T-helper 22 cell (primary cell): Measurements from ENCODE around the gene SPTBN5.
A peak's percentile ranks its signal among the peaks of the same experiment; 100 is the strongest.

Experiments used
- DNase-seq: peaks from one replicate; pipeline ENCODE4 v3.0.0-alpha.2; 2020; ENCODE audit warnings: low read depth

SPTBN5 gene

DNA sequence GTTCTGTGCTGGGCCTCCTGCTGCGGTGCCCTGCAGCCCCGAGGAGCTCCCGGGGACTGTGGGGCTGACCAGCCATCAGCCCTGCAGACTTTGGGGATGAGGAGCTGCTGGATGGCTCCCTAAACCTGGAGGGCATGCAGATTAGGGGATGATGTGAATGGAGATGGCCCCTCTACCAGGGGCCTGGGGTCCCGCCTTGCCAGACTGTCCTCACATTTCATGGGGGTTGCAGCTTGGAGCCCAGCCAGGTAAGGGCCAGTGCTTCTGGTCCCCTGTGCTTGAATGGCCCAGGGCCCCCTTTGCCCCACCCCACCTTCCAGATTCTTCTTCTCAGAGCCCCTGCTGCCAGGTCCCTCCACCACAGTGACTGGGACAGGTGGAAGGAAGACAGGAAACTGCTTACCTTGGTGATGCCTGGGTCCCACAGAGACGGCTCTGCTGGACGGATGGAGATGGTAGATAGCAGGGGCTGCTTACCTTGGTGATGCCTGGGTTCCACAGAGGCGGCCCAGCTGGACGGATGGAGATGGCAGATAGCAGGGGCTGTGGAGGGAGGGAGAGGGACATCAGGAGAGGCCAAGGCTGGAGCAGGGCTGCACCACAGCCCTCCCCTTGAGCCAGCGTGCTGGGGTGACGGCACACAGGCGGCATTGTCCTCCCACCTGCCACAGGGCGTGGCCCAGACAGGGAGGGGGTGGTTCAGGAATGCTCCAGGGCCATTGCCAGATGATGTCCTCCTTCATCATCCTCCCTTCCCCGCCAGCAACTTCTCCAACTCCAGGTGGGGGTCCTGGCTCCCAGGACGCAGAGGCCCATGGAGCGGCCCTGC lies at the start of gene SPTBN5:
Gene SPTBN5 (minus strand): TSS at position 632 of the 829 bp plus-strand sequence. CDS start 556 bp downstream, at position 76.
- no peak for DNase-seq

DNA sequence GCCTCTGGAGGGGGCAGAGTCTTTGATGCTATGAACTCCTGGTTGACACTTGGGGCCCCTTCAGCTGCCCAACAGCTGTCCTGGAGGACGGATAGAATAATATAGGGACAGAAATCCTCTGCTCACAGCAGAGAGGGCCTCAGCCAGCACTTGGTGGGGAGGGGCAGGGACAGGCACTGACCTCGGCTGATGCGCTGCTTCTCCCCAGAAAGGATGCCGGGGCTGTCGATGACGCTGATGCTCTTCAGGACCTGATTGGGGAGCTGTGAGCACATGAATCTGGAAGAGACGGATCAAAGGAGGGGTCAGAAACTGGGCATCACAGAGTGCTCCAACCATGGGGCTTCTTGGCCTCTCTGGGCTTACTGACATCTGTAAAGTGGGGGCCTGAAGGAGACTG lies 49.0 kb upstream of the SPTBN5 start:
- no peak for DNase-seq

DNA sequence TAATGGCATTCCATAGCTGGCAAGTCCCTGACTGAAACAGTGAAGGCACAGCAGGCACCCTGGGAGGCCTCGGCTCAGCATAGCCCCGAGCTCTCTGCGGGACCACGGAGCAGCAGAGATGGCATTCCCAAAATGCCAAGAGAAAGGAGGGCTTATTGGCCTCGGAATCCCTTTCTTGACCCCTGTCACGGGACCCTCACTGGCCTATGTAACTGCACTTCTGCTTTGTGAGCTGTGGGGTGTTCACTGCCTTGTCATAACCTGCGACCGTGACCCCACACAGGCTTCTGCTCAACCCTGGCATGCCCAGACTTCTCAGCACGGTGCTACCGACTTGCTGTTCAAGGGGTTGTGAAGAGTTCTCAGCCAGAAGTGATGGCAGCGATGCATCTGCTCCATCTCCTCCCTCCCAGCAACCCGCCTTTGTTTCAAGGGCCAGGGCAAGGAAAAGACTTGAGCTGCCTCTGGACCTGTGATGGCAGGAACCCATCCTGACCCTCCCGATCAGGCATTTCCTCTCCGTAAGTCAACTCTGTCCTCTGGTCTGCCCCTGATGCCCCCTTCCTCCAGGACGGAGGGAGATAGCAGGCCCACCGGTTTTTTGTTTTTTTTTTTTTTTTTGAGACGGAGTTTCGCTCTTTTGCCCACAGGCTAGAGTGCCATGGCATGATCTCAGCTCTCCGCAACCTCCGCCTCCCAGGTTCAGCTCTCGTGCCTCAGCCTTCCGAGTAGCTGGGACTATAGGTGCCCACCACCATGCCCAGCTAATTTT lies 48.0 kb upstream of the SPTBN5 start:
- no peak for DNase-seq

DNA sequence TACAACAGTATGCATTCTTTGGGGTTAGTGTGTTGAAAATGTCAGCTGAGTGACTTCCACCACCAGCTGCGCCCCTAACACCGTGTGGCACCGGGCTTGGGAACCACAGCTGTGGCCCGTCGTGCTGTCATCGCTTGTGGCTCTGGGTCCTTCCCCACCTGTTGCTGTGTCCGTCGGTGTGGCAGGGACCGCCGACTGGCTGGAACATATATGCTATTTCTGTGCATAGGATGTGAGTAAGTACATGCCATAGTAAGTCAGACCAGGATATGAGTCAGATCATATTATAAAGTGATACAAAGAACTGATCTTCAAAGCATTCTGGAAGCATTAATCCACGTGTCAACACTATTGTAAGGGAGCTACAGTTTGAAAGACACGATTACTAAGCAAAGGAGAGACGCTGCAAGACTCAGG lies 46.6 kb upstream of the SPTBN5 start:
- DNase-seq, result peak; percentile 60

DNA sequence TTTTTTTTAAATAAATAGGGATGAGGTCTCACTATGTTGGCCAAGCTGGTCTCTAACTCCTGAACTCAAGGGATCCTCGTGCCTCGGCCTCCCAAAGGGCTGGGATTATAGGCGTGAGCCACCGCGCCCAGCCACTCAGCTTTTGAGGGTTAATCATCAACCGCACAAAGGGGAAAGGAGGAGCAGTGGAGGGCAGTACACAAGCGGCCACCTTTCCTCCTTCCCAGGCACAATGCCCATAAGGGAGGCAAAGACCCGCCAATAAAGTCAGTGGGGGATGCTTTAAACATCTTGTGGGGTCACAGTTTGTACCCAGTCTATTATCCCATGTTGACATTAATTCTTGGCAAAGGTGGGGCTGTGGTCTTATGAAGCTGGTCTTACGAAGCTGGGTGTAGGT lies 46.1 kb upstream of the SPTBN5 start:
- no peak for DNase-seq

DNA sequence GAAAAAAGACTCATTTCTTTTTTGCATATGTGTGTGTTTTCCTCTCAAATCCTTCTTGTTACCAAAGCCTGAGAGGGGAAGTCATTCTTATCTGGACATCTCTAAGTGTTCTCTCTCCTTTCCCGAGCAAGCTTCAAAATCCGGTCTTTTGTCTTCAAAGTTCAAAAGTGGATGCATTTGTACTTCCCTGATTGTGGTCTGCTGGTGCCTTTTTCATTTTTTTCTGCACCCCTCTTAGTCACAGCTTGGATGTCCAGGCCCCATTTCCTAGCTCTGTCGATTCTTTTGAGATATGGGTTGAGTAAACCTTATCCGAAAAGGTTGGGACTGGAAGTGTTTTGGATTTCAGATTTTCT lies 43.7 kb upstream of the SPTBN5 start:
- DNase-seq, result peak; percentile 17

DNA sequence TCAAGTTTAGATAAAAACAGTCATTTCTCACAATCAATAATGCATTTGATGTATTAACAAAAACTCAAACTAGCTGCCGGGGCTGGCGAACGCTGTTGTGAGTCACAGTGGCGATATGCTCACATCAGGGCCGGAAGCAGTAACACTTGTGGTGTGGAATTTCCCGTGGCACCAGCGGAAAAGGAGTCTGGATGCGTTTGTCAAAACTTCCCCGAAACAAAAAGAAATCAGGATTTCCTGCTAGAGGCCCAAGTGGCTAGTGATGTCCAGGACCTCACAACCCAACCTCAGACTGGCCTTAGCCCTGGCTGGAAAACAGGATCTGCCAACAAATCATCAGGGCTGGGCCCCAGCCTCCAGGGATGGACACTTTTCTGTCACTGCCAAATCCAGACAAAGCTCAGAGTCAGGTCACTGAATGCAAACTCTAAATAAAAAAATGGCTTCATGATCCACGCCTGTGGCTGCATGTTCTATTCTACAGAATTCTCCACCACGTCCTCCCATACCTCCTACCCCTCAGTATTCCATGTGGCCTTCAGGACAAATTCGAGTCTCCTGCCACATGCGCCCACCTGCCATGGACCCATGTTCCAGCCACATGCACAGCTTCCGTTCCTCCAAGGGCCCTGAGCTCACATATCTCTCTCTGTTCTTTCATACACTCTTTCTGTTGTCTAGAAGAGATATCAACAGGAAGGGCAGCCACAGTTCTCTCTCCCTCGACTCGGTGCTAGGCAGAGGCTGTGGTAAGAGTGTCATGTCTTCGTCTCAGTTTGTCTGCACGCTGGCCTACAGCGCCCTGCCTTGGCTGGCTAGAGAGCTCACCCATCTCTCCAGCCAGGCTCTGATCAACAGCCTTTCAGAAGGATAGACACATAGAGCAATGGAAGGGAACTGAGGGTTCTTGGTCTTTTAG lies 43.1 kb upstream of the SPTBN5 start:
- DNase-seq, result peak; percentile 85

DNA sequence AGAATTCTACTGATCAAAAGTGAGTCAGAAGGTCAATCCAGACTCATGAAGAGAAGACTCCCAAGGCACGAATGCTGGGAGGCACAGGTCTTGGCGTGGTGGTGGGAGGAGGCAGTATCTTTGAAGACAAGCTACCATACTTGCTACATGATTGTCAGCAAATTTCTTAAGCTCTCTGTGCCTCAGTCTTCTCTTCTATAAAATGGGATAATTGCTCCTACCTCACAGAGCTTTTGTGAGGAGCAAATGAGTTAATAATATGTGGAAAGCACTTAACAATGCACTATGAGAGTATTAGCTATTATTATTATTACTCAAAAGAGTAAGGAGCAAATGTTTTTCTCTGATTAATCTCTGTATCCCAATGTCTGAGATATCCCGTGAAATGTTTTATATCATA lies 42.3 kb upstream of the SPTBN5 start:
- DNase-seq, result no peak

DNA sequence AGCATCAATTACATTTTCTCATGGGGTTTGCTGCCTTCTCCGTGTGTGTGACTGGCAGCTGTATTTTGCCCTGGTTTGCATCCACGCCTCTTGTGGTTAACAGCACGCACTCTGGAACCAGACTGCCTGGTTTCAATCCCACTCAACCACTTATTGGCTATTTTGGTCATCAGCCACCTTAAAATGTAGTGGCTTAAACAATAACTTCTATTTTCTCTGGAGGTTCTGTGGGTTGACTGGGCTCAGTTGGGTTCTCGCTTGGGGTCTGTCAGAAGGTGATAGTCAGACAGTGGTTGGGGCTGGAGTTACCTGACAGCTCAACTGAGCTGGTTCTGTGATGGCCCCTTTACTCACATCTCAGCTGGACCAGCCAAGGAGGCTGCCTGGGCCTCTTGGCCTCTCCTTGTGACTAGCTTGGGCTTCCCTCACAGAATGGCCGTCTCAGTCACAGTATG lies 41.7 kb upstream of the SPTBN5 start:
- DNase-seq, result no peak

DNA sequence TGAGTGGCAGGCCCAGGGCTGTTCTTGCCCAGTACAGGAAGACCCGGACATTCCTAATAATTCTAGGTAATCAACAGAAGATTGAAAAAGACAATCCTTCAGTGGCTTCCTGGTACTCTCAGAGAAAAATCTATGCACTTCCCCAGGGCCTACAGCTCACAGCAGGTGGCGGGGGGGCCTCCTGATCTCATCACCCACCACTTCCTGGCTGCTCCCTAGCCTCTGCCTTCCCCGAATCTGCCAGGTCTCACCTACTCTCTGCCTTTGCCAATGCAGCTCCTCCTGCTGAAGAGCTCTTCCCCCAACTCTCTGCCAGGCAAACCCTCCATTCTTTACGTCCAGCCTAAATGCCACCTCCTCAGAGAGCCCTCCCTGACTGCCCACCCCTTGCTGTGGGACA lies 41.0 kb upstream of the SPTBN5 start:
- peak; percentile 77 for DNase-seq

DNA sequence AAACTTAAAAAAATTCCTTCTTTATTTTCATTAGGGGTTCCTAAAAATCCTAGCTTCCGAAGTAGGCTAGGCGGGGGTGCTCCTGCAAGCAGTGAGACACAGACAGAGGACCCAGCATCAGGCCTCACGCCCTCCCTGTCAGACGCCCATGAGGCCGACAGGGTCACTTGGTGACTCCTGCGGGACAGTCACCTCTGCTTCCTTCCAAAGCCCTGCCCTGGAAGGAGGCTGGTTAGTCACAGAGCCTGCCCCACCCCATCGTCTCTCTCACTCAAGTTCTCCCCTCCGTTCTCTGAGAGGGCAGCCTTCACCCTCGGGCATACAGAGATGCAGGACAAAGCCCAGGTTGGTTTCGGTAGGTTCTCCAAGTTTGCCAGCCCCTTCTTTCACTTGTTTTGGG lies 39.9 kb upstream of the SPTBN5 start:
- DNase-seq, result no peak

DNA sequence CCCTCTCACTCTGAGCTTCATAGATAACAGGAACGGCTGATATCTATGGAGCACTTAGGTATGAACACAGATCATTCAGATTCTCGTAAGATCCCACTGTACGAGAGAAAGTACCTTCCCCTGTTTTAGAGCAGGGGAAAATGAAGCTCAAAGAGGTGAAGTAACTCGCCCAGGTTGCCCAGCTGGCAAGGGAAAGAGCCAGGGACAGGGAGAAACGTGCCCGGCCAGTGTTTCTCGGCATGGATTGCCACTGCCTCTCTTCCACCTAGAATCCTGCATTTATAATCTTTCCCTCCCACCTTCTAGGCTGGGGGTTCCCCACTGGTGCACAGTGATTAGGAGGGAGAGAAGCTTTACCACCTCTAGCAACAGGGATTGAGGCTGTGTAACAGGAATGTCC lies 39.5 kb upstream of the SPTBN5 start:
- DNase-seq, result no peak

DNA sequence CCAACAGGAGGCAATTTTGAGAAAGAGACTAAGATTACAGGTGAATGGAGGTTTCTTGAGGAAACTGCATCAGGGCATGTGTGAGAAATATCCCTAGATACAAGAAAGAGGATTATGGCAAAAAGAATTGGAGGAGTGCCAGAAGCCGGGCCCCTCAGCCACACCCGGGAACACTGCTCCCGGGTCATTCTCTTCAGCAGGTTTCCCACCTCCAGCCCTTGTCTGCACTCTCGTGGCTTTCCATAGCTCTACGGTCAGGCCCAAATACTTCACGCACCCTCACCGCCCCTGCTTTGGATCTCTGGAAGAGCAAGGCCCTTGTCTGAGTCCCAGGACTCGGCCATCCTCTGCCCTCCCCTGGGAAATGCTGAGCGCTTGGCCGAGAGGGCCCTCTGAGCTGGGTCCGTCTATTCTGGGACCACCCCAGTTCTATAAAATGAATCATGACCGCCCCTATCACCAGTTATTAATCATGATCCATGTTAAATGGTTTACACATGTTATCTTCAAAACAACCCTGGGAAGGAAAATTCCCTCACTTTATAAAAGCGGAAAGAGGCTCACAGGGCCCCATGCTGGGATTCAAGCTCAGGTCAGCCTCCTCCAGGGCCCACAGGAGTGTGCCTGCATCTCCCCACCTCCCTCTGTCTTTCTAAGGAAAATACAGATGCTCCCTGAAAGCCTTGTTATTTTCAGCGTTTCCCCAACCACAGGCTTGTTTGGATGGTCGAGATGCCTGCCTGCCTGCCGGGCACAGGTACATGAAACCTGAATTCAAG lies 38.8 kb upstream of the SPTBN5 start:
- DNase-seq, result no peak

DNA sequence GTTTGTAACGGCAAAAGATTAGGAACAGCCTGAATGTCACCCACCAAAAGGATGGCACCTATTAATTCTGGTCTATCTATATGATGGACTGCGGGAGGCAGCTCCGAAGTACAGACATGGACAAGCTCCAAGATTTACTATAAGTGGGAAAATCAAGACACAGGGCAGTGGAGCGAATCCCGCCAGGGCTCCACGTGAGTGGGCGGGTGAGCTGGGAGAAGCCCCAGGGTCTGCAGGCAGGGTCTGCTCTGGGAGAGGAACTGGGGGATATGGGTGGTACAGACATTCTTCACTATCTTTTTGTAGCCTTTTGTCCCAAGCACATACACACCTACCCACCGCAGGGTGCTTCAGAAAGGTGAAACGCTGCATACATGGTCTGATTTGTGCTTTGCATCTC lies 38.2 kb upstream of the SPTBN5 start:
- no peak for DNase-seq

DNA sequence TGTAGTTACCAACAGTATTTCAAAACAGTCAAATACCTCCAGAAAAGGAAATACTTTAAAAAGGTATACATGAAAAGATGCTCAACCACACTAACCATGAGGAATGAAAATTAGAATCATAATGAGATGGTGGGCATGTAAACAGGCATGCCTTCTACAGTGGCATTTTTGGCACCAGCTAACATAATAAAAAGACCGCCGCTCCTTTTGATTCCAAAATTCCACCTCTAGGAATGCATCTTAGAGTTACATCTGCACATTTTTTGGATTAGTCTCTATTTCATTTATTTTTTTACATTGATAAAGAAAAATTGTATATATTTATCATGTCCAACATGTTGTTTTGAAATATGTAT lies 37.0 kb upstream of the SPTBN5 start:
- DNase-seq, result no peak

DNA sequence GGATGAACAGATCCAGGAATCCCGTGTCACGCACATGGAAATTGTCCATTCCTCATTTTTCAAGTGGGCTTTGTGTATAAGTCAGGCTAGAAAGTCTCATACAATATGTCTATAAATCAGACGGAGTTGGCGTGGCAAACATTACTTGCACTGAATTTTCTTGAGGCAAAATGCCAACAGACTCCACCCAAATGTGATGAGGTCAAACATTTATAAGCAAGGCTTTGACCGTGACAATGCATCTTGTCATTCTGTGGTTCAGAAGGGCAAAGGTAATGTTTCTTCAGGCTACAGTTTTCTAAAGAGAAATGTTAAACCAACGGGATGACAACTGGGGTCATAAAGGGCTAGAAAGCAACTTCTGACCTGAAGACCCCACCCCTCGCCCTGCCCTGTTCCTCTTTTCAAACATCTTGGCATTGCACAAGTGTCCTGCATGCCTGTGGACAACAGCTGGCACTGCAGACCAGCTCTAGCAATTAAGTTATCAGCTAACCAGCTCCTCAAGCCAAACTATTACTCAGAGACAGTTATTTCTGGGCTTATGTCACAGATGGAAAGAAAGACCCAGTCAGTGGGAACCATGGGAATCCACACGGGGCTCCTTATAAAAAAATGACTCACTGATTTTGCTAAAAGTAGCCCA lies 36.5 kb upstream of the SPTBN5 start:
- DNase-seq, result no peak

DNA sequence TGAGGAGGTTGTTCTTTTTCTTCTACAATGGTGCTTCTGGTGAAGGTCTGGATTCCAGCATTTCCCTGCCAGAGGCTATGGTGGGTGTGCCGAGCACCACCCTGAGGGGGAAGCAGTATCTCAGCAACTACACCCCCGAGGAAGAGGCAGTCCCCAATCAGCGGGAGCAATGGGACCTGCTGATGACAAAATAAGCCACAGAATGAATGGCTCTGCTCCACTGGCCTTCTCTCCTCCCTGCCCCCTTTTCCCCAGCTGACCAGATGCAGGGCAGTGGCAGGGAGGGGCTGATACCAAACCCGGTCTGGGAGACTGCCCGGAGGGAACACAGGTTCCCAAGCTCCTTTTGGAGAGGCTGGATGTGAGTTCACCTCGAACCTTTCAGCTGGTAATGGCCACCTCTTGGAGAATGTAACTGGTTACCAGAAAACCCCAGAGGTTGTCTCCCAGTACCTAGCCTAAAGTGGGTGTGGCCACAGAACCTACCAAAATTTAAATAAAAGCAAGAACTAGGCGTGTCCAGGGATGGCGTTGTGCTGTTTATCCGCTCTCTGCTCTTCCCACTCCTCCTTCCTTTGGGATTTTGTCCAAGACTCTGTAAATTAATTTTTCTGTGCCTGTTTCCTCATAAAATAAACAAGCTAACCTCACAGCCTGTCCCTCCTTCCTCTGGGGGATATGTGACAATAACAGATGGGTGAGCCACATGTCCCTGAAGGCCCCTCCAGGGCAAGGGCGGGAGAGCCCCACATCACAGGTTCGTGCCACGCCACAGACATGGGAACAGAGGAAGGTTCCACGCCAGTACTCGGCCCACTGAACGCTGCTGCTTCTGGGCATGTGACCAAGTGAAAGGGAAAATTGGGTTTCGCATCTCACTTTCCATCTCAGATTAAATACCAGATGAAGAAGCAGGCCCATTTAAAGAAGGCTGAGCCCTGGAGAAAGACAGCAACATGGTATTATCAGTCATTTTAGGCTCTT lies 35.1 kb upstream of the SPTBN5 start:
- DNase-seq, result no peak

DNA sequence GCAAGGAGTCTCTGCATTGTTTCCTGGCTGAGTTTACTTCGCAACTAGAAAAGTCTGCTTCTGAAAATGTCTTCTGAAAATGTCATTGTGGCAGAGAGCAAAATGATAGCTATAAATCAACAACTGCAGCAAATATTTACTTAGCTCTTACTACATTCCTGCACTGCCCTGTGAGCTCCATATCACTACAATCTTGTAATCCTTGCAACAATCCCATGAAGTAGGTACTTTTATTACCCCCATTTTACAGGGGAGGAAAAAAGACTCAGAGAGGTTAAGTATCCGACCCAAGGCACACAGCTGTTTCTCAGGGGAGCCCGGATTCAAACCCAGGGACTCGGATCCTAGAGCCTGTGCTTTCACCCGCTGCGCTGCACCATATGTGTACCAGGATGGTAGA lies 34.2 kb upstream of the SPTBN5 start:
- DNase-seq, result no peak

DNA sequence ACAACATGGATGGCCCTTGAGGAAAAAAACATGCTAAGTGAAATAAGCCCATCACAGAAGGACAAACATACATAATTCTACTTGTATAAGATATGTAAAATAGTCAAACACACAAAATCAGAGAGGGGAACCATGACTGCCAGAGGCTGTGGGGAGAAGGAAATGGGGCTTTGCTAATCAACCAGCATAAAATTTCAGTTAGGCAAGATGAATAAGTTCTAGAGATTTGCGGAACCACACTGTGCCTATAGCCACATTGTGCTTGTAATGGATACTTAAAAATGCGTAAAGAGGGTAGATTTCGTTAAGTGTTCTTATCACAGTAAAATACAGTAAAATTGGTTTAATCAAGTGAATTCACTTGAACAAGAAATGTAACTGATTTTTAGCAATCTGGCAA lies 33.7 kb upstream of the SPTBN5 start:
- DNase-seq, result no peak
